ENCODE measurements around the gene POLR2J3.
"Not testable (repeated sequence)": the region's sequence is repeated elsewhere in the genome, so short reads cannot be mapped to it uniquely, and the experiment has no call there.

The POLR2J3 gene

DNA sequence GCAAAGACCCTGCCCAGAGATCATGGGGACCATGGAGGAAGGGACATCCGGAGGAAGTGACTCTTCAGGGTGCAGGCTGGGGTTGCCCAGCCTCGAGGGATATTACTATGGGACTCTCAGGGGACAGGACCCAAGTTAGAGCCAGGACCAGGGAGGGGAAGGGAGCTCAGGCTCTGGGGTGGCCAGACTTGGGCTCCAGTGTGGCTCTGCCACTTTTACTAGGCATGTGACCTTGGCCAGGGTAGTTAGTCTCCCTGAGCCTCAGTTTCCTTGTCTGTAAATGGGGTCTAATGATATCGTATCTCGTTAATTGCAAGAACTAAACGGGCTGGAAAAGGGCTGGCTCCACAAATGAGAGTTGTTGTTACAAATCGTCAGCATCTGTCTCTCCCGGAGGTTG, 38.1 kb upstream of the POLR2J3 start:
- not testable (repeated sequence) for DNase-seq; H3K27me3 ChIP-seq (replicated peaks; ENCODE audit: control insufficient read depth, insufficient read depth, low read length, poor library complexity, severe bottlenecking); H3K36me3 ChIP-seq (ENCODE audit: control insufficient read depth, insufficient read depth, low read length); H3K27ac ChIP-seq (ENCODE audit: insufficient read depth, low read length, poor library complexity, severe bottlenecking); H3K9me3 ChIP-seq (ENCODE audit: control insufficient read depth, low read length); H3K4me1 ChIP-seq (ENCODE audit: control insufficient read depth, insufficient read depth, low read length, poor library complexity, severe bottlenecking); H3K4me3 ChIP-seq (ENCODE audit: insufficient read depth, low read depth, low read length, poor library complexity, severe bottlenecking)

DNA sequence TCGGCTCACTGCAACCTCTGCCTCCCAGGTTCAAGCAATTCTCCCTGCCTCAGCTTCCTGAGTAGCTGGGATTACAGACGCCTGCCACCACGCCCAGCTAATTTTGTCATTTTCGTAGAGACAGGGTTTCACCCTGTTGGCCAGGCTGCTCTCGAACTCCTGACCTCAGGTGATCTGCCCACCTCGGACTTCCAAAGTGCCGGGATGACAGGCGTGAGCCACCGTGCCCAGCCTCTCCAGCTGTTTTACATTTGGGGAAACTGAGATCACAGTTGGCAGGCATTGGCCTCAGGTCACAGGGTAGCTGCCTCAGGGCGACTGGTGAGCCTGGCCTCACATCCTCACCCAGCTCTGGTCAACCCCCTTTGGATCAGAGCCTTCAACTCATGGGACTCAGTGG, 37.4 kb upstream of the POLR2J3 start:
- not testable (repeated sequence) for H3K27ac ChIP-seq (ENCODE audit: insufficient read depth, low read length, poor library complexity, severe bottlenecking); H3K4me3 ChIP-seq (ENCODE audit: insufficient read depth, low read depth, low read length, poor library complexity, severe bottlenecking); DNase-seq; H3K27me3 ChIP-seq (replicated peaks; ENCODE audit: control insufficient read depth, insufficient read depth, low read length, poor library complexity, severe bottlenecking); H3K9me3 ChIP-seq (ENCODE audit: control insufficient read depth, low read length); H3K4me1 ChIP-seq (ENCODE audit: control insufficient read depth, insufficient read depth, low read length, poor library complexity, severe bottlenecking); H3K36me3 ChIP-seq (ENCODE audit: control insufficient read depth, insufficient read depth, low read length)

DNA sequence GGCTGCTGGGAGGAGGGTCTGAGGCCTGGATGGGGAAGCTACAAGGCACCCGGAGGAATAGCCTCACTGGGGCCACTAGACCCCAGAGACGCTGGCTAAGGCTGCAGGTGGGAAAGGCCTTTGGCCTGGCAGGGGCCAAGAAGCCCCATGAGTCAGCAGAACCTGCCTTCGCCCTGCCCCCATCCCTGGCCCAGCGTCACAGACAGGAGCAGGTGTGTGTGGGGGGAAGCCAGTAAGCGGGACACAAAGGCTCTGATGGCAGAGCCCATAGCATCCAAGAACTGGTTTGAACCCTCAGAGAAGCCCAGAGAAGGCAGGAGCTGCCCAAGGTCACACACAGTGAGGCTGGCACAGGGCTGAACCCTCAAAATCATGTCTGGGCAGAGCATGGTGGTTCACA, 34.5 kb upstream of the POLR2J3 start:
- not testable (repeated sequence) for H3K4me3 ChIP-seq (ENCODE audit: insufficient read depth, low read depth, low read length, poor library complexity, severe bottlenecking); H3K27me3 ChIP-seq (replicated peaks; ENCODE audit: control insufficient read depth, insufficient read depth, low read length, poor library complexity, severe bottlenecking); H3K9me3 ChIP-seq (ENCODE audit: control insufficient read depth, low read length); DNase-seq; H3K36me3 ChIP-seq (ENCODE audit: control insufficient read depth, insufficient read depth, low read length); H3K4me1 ChIP-seq (ENCODE audit: control insufficient read depth, insufficient read depth, low read length, poor library complexity, severe bottlenecking); H3K27ac ChIP-seq (ENCODE audit: insufficient read depth, low read length, poor library complexity, severe bottlenecking)

DNA sequence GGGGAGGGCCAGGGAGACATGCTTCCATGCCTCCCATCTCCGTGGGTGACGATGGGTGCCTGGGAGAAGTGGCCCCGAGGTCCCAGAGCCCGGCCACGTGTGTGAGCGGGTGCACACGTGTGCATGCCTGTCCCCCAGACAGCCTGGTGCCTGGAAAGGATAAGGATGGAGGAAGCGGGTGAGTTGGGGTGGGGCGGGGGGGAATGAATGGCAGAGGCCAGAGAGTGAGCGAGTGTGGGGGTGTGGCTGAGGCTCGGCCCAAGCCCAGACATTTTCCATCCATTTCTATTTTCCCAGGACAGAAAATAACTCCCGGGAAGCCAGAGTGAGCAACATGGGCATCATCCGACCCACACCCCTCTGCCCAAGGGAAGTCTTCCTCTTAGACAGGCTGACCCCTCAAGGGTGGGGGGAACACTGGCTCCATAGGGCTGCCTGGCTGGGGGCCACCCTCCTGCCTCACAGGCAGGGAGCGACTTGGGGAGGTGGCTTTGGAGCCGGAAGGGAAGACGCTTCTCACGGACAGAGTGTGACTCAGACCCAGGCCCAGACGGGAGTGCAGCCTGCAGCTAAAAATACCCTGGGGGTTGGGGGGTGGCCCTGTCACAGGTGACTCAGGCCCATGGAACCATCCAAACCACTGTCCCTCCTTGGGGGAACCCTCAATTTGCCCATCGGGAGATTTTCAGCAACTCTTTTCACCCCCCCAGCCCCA, 32.2 kb upstream of the POLR2J3 start:
- H3K4me3 ChIP-seq (ENCODE audit: insufficient read depth, low read depth, low read length, poor library complexity, severe bottlenecking); DNase-seq; H3K27me3 ChIP-seq (replicated peaks; ENCODE audit: control insufficient read depth, insufficient read depth, low read length, poor library complexity, severe bottlenecking); H3K9me3 ChIP-seq (ENCODE audit: control insufficient read depth, low read length); H3K4me1 ChIP-seq (ENCODE audit: control insufficient read depth, insufficient read depth, low read length, poor library complexity, severe bottlenecking); H3K36me3 ChIP-seq (ENCODE audit: control insufficient read depth, insufficient read depth, low read length); H3K27ac ChIP-seq (ENCODE audit: insufficient read depth, low read length, poor library complexity, severe bottlenecking): not testable (repeated sequence)

DNA sequence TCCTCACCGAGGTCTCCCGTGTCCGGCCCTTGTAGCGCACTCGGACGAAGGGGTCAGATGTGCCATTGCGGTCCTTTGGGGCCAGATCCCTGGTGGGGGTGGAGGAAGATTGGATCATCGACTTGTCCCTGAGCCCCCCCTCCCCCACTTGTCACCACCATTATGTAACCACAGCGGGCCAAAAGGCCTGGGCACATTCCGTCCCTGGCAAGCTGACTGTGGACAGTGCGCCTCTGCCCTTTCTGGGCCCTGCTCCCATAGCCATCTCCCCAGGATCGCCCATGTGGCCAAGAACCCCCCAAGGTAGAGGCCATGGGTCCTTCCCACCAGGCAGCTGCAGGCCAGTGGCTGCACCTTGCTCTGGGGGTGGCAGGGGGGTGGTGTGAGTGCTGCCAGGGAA, 29.9 kb upstream of the POLR2J3 start:
- not testable (repeated sequence) for DNase-seq; H3K27ac ChIP-seq (ENCODE audit: insufficient read depth, low read length, poor library complexity, severe bottlenecking); H3K4me3 ChIP-seq (ENCODE audit: insufficient read depth, low read depth, low read length, poor library complexity, severe bottlenecking); H3K27me3 ChIP-seq (replicated peaks; ENCODE audit: control insufficient read depth, insufficient read depth, low read length, poor library complexity, severe bottlenecking); H3K9me3 ChIP-seq (ENCODE audit: control insufficient read depth, low read length); H3K36me3 ChIP-seq (ENCODE audit: control insufficient read depth, insufficient read depth, low read length); H3K4me1 ChIP-seq (ENCODE audit: control insufficient read depth, insufficient read depth, low read length, poor library complexity, severe bottlenecking)

DNA sequence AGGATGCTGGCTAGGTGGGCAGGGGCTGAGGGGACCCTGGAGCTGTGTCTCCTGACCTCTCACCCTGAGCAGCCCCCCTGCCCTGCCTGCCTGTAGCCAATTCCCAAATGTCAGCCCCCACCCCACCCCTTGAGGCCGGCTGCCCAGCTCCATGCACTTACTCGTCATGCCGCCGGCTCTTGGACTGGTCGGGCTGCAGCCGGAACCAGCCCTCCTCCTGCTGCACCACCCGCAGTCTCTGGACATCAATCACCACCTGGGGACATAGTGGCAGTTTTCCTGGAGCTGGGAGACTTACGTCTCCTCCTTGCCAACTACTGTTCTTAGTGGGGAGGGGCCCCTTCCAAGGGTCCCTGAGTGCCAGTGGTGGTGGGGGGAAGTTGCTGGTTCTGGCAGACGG, 27.3 kb upstream of the POLR2J3 start:
- H3K27me3 ChIP-seq (replicated peaks; ENCODE audit: control insufficient read depth, insufficient read depth, low read length, poor library complexity, severe bottlenecking); H3K4me3 ChIP-seq (ENCODE audit: insufficient read depth, low read depth, low read length, poor library complexity, severe bottlenecking); H3K4me1 ChIP-seq (ENCODE audit: control insufficient read depth, insufficient read depth, low read length, poor library complexity, severe bottlenecking); DNase-seq; H3K27ac ChIP-seq (ENCODE audit: insufficient read depth, low read length, poor library complexity, severe bottlenecking); H3K36me3 ChIP-seq (ENCODE audit: control insufficient read depth, insufficient read depth, low read length); H3K9me3 ChIP-seq (ENCODE audit: control insufficient read depth, low read length): not testable (repeated sequence)

DNA sequence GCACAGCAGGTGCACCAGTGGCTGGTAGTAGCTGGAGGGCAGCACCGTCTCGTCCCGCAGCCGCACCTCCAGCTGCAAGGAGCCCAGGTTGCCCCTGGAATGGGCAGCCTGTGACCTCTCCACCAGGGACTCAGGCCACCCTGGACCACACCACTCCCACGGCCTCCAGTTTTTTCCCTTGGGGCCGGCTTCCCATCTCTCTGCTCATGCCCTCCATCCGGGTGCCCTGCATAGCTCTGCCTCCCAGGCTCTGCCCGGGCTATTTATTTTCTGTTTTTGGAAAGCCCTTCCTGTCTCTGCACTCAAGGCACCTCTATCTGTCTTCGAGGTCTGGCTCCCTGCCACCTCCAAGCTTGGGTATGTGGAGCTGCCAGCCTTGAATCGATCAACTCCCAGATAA, 23.7 kb upstream of the POLR2J3 start:
- not testable (repeated sequence) for DNase-seq; H3K27me3 ChIP-seq (replicated peaks; ENCODE audit: control insufficient read depth, insufficient read depth, low read length, poor library complexity, severe bottlenecking); H3K27ac ChIP-seq (ENCODE audit: insufficient read depth, low read length, poor library complexity, severe bottlenecking); H3K9me3 ChIP-seq (ENCODE audit: control insufficient read depth, low read length); H3K4me3 ChIP-seq (ENCODE audit: insufficient read depth, low read depth, low read length, poor library complexity, severe bottlenecking); H3K4me1 ChIP-seq (ENCODE audit: control insufficient read depth, insufficient read depth, low read length, poor library complexity, severe bottlenecking); H3K36me3 ChIP-seq (ENCODE audit: control insufficient read depth, insufficient read depth, low read length)

DNA sequence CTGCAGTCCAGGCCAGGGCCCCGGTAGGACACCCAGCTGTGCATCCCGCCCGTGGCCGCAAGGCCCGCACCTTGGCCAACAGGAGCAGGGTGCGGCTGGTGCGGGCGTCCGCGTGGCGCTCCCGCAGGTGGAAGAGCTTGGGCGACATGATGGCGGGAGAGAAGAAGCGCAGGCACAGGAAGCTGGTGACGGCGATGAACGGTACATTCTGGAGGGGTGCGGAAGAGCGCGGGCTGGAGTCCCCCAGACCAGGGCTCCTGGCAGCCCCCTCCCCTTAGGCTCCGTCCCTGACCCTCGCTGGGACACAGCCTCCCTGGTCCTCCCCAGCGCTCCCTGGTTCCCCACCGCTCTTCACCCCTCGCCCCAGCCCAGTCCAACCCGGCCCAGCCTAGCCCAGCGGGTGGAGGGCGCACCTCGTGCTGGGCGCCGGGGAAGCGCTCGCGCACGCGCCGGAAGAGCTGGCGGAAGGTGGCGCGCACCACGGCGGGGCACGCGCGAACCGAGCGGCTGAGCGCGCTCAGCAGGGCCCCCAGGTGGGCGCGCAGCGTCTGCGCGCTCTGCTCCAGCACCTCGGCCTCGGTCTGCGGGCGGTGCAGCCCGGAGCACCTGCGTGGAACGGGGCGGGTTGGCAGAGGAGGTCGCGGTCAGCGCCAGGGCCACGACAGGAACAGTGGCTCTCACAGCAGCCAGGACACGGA, 21.4 kb upstream of the POLR2J3 start:
- H3K36me3 ChIP-seq (ENCODE audit: control insufficient read depth, insufficient read depth, low read length); H3K9me3 ChIP-seq (ENCODE audit: control insufficient read depth, low read length); H3K4me1 ChIP-seq (ENCODE audit: control insufficient read depth, insufficient read depth, low read length, poor library complexity, severe bottlenecking); H3K4me3 ChIP-seq (ENCODE audit: insufficient read depth, low read depth, low read length, poor library complexity, severe bottlenecking); H3K27me3 ChIP-seq (replicated peaks; ENCODE audit: control insufficient read depth, insufficient read depth, low read length, poor library complexity, severe bottlenecking); DNase-seq; H3K27ac ChIP-seq (ENCODE audit: insufficient read depth, low read length, poor library complexity, severe bottlenecking): not testable (repeated sequence)

DNA sequence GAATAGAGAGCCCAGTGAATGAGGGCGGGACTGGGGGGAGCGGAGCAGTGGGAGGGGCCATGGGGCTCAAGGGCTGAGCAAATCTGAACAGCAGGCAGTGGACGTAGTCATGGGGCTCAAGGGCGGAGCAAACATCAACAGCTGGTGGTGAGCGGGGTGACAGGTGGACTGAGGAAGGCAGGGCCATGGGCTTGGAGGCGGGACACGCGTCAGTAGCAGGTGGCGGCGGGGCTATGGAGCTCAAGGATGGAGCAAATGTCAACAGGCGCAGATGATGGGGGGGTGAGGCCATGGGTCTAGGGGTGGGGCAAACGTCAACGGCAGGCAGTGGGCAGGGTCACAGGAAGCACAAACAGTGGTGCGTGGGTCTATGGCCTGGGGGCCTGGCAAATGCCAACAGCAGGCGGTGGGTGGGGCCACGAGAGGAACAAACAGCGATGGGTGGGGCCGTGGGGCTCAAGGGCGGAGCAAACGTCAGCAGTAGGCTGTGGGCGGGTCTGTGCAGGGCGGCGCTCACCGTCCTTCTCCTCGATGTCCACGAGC, 20.2 kb upstream of the POLR2J3 start:
- not testable (repeated sequence) for H3K4me3 ChIP-seq (ENCODE audit: insufficient read depth, low read depth, low read length, poor library complexity, severe bottlenecking); H3K27ac ChIP-seq (ENCODE audit: insufficient read depth, low read length, poor library complexity, severe bottlenecking); H3K27me3 ChIP-seq (replicated peaks; ENCODE audit: control insufficient read depth, insufficient read depth, low read length, poor library complexity, severe bottlenecking); H3K4me1 ChIP-seq (ENCODE audit: control insufficient read depth, insufficient read depth, low read length, poor library complexity, severe bottlenecking); H3K36me3 ChIP-seq (ENCODE audit: control insufficient read depth, insufficient read depth, low read length); H3K9me3 ChIP-seq (ENCODE audit: control insufficient read depth, low read length)
- peak in 2 of 3 donors; percentile 32 to 45 for DNase-seq

DNA sequence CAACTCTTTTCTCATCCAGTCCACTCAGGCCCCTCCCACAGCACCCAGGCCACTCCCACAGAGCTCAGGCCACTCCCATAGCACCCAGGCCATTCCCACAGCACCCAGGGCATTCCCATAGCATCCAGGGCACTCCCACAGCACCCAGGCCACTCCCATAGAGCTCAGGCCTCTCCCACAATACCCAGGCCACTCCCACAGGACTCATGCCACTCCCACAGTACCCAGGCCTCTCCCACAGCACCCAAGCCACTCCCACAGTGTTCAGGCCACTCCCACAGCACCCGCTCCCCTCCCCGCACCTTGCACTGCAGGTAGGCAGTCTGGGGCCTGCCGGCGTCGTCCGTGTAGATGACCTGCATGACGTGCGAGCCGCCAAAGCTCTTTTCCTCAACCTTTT, 17.5 kb upstream of the POLR2J3 start:
- not testable (repeated sequence) for H3K4me3 ChIP-seq (ENCODE audit: insufficient read depth, low read depth, low read length, poor library complexity, severe bottlenecking); DNase-seq; H3K36me3 ChIP-seq (ENCODE audit: control insufficient read depth, insufficient read depth, low read length); H3K9me3 ChIP-seq (ENCODE audit: control insufficient read depth, low read length); H3K4me1 ChIP-seq (ENCODE audit: control insufficient read depth, insufficient read depth, low read length, poor library complexity, severe bottlenecking); H3K27ac ChIP-seq (ENCODE audit: insufficient read depth, low read length, poor library complexity, severe bottlenecking); H3K27me3 ChIP-seq (replicated peaks; ENCODE audit: control insufficient read depth, insufficient read depth, low read length, poor library complexity, severe bottlenecking)
